Parathyroid adenoma (tissue), 2 donors: Measurements from ENCODE around the gene MYO9B.

Experiments used
- H2AFZ ChIP-seq: fragments of 300-600 bp; sonication (generic); one replicate; pipeline ENCODE4 v1.7.0; 2017; ENCODE audit warnings: antibody characterized with exemption, mild to moderate bottlenecking
- H3K27ac ChIP-seq: fragments of 300-600 bp; sonication (generic); one replicate; pipeline ENCODE4 v1.7.0; 2017
- H3K27me3 ChIP-seq: fragments of 300-600 bp; sonication (generic); one replicate; pipeline ENCODE4 v1.7.0; 2017; ENCODE audit warnings: low read length; ENCODE audit not compliant: control insufficient read depth, insufficient read depth
- H3K36me3 ChIP-seq: fragments of 300-600 bp; sonication (generic); one replicate; pipeline ENCODE4 v1.7.0; 2017; ENCODE audit warnings: low read length; ENCODE audit not compliant: control insufficient read depth, insufficient read depth
- H3K4me1 ChIP-seq: fragments of 300-600 bp; sonication (generic); one replicate; pipeline ENCODE4 v1.7.0; 2017; ENCODE audit warnings: control low read depth
- H3K4me2 ChIP-seq: fragments of 300-600 bp; sonication (generic); one replicate; pipeline ENCODE4 v1.7.0; 2017; ENCODE audit warnings: low read length
- H3K4me3 ChIP-seq: fragments of 300-600 bp; sonication (generic); one replicate; pipeline ENCODE4 v1.7.0; 2017; ENCODE audit warnings: low read depth, low read length
- H3K79me2 ChIP-seq: fragments of 300-600 bp; sonication (generic); one replicate; pipeline ENCODE4 v1.7.0; 2017; ENCODE audit warnings: control low read depth
- H3K9ac ChIP-seq: fragments of 300-600 bp; sonication (generic); one replicate; pipeline ENCODE4 v1.7.0; 2017; ENCODE audit warnings: mild to moderate bottlenecking
- H3K9me3 ChIP-seq: fragments of 300-600 bp; sonication (generic); one replicate; pipeline ENCODE4 v1.7.0; 2017; ENCODE audit warnings: low read length; ENCODE audit not compliant: control insufficient read depth
- CTCF ChIP-seq: fragments of 300-600 bp; sonication (generic); IDR thresholded peaks from one replicate; pipeline ENCODE4 v1.7.0; 2017; ENCODE audit warnings: antibody characterized with exemption, mild to moderate bottlenecking
- donor health status: primary hyperparathyroidism.

Gene MYO9B

GRCh38 chr19:17124025-17124424 lies 48.4 kb downstream of the MYO9B start:
- Histone ChIP-seq H2AFZ (no peak overlapping the region), H3K4me3 (no peak overlapping the region), H3K27ac (no peak overlapping the region), H3K9ac (no peak overlapping the region), H3K36me3 (no peaks in the 10 kb centered on the region), H3K27me3 (no peaks in the 10 kb centered on the region), H3K9me3 (no peaks in the 10 kb centered on the region), H3K4me1 (no peaks in the 10 kb centered on the region), H3K4me2 (no peak overlapping the region), H3K79me2 (peaks cover 3% of the 10 kb centered on the region)
- TF ChIP-seq CTCF: no peak

DNA sequence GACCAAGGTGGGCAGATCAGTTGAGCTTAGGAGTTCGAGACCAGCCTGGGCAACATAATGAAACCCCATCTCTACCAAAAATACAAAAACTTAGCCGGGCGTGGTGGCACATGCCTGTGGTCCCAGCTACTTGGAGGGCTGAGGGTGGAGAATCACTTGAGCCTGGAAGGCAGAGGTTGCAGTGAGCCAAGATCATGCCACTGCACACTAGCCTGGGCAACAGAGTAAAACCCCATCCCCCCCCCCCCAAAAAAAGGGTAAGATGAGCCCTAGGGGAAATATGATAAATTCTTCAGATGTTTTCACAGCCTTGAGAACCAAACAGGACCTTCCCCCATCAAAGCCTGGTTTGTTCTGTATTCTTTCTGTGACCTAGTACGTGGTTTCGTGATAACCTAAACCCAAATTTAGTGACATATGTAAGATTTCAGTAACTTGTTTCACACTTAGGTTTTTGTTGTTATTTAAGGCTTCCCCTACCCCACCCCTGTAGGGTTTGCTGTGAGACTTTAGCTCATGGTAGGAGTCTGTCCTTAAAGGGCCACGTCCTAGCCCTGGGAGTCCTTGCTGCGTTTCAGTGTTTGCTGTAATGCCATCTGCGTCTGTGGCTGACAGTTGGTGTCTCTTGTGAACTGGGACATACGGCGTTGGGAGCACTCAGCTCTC lies 49.6 kb downstream of the MYO9B start:
- Histone ChIP-seq H3K4me1 (no peaks in the 10 kb centered on the region), H3K27ac (peak overlapping the region; percentile 19), H3K9me3 (no peaks in the 10 kb centered on the region), H3K4me2 (no peak overlapping the region), H3K9ac (no peak overlapping the region), H2AFZ (no peak overlapping the region), H3K4me3 (no peak overlapping the region), H3K36me3 (no peaks in the 10 kb centered on the region), H3K79me2 (no peaks in the 10 kb centered on the region), H3K27me3 (no peaks in the 10 kb centered on the region)
- no peak for TF ChIP-seq CTCF

DNA sequence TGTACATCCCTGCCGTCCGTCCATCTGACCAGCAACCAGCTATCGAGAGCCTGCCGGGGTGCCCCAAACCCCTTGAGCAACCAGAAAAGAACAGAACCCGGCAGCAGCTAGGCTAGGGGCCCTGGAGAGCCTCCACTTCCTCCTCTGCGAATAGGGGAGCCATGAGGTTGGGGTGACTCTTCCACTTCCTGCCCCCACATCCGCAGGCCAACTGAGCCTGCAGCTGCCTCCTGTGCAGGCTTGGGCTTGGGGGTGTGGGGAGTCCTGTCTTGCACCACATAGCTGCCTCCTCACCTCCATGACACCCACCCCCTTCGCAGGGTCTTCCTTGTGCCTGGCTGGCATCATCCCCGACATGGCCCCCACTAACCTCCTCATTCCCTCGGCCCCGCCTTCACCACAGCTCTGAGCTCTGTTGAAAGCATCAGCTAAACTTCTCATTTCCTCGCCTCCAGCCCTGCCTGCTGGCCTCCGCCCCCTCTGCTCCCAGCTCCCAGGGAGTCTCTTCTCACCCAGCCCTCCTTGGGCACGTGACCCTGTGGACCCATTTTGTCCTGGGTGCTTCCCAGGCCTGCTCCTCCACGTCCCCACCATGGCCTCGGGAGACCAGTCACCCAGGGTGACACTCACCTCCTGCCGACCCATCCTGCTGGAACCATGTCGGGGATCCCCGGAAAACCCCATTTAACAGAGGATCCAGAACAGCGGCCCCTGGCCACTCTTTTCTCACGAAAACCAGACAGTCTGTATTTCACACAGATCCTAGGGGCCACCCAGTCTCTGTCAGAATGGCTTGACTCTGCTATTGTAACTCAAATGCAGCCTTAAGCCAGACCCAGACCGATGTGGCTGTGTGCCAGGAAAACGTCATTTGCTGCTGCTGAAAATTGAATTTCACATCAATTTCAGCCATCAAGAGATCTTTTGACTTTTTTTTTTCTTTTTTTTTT lies 50.4 kb downstream of the MYO9B start:
- no peaks in the 10 kb centered on the region for H3K79me2 ChIP-seq
- H3K27ac ChIP-seq: peak overlapping the region; percentile 11
- no peaks in the 10 kb centered on the region for H3K9me3 ChIP-seq
- H3K36me3 ChIP-seq: no peaks in the 10 kb centered on the region
- TF ChIP-seq CTCF: no peak
- H3K4me1 ChIP-seq: no peaks in the 10 kb centered on the region
- no peak overlapping the region for H3K9ac ChIP-seq
- H3K4me2 ChIP-seq: no peak overlapping the region
- no peak overlapping the region for H3K4me3 ChIP-seq
- H2AFZ ChIP-seq: no peak overlapping the region
- H3K27me3 ChIP-seq: no peaks in the 10 kb centered on the region

DNA sequence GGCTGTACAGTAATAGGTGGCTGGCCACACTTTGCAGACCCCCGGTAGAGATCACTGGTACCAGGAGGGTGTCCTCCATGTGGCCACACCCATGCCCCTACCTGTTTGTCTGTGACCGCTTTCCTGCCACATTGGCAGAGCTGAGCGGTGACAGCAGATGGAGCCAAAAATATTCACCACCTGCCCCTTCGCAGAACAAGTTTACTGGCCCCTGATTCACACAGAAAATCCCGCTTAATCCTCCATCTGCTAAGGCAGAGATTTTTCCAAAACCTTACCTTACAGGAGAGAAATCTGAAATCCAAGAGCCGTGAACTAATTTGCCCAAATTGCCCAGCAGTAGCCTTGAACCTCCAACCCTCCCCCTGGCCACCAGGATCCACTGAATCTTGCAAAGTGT lies 52.1 kb downstream of the MYO9B start:
- no peak overlapping the region for H2AFZ ChIP-seq
- no peaks in the 10 kb centered on the region for H3K4me1 ChIP-seq
- no peak overlapping the region for H3K27ac ChIP-seq
- no peaks in the 10 kb centered on the region for H3K36me3 ChIP-seq
- no peaks in the 10 kb centered on the region for H3K27me3 ChIP-seq
- no peaks in the 10 kb centered on the region for H3K9me3 ChIP-seq
- H3K4me2 ChIP-seq: no peak overlapping the region
- H3K4me3 ChIP-seq: no peak overlapping the region
- no peak for TF ChIP-seq CTCF
- H3K9ac ChIP-seq: no peak overlapping the region
- no peaks in the 10 kb centered on the region for H3K79me2 ChIP-seq
